CD8-positive, alpha-beta memory T cell (primary cell): ENCODE data around the gene PRELID3B. TPM values are rescaled to one million over a fixed set of nuclear protein-coding genes. Genes with fewer than 3 reads are reported as not detected.

Source experiments
- CTCF ChIA-PET: fragments of 350-600 bp; sonication (Branson Sonifier 250); formaldehyde crosslinking; loops from one replicate; lab custom pipeline; 2021; ENCODE audit warnings: antibody characterized with exemption; lab: Charles Lee
- POLR2A ChIA-PET: fragments of 350-600 bp; sonication (Branson Sonifier 250); formaldehyde crosslinking; loops from one replicate; lab custom pipeline; 2021; ENCODE audit warnings: antibody characterized with exemption; lab: Charles Lee
- DNase-seq, 5 donors: peaks; one replicate each; pipeline versions ENCODE4 v3.0.0 to v3.0.0-alpha.2; 2020 to 2022; ENCODE audit warnings: mixed read lengths in 1 of 5
- H3K27ac ChIP-seq: one replicate; pipeline ENCODE4 v1.7.0; 2013; ENCODE audit warnings: low read depth, mild to moderate bottlenecking, low read length, moderate library complexity
- H3K27me3 ChIP-seq: 2 replicates; pipeline ENCODE4 v1.7.0; 2013; ENCODE audit warnings: low read length, mild to moderate bottlenecking; ENCODE audit not compliant: insufficient read depth, poor library complexity, severe bottlenecking
- H3K36me3 ChIP-seq: 2 replicates; pipeline ENCODE4 v1.7.0; 2013; ENCODE audit warnings: mild to moderate bottlenecking, low read length, moderate library complexity; ENCODE audit not compliant: insufficient read depth
- H3K4me1 ChIP-seq: 2 replicates; pipeline ENCODE4 v1.7.0; 2013; ENCODE audit warnings: mild to moderate bottlenecking, low read length, moderate library complexity; ENCODE audit not compliant: insufficient read depth
- H3K4me3 ChIP-seq: 2 replicates; pipeline ENCODE4 v1.7.0; 2013; ENCODE audit warnings: mild to moderate bottlenecking, low read length
- H3K9me3 ChIP-seq: 2 replicates; pipeline ENCODE4 v1.7.0; 2013; ENCODE audit warnings: mild to moderate bottlenecking, low read length
- H3K27ac Mint-ChIP-seq, 8 donors: one replicate each; pipeline ENCODE4 v1.8.0; 2020 to 2021; ENCODE audit warnings: mixed read lengths in 8 of 8, mild to moderate bottlenecking in 6 of 8, inconsistent platforms in 3 of 8, moderate library complexity in 3 of 8
- H3K27me3 Mint-ChIP-seq, 2 donors: one replicate each; pipeline ENCODE4 v1.8.0; 2020 to 2021; ENCODE audit warnings: mixed read lengths in 2 of 2, mild to moderate bottlenecking in 1 of 2, moderate library complexity in 1 of 2
- H3K36me3 Mint-ChIP-seq, 3 donors: one replicate each; pipeline ENCODE4 v1.8.0; 2020 to 2021; ENCODE audit warnings: mixed read lengths in 3 of 3, inconsistent platforms in 1 of 3, mild to moderate bottlenecking in 1 of 3
- H3K4me1 Mint-ChIP-seq, 3 donors: one replicate each; pipeline ENCODE4 v1.8.0; 2020 to 2021; ENCODE audit warnings: mixed read lengths in 3 of 3, inconsistent platforms in 1 of 3, mild to moderate bottlenecking in 1 of 3
- H3K4me3 Mint-ChIP-seq, 7 donors: one replicate each; pipeline ENCODE4 v1.8.0; 2020 to 2021; ENCODE audit warnings: mixed read lengths in 7 of 7, mild to moderate bottlenecking in 6 of 7, moderate library complexity in 4 of 7, inconsistent platforms in 2 of 7
- H3K9me3 Mint-ChIP-seq, 5 donors: one replicate each; pipeline ENCODE4 v1.8.0; 2020 to 2022; ENCODE audit warnings: mixed read lengths in 5 of 5, mild to moderate bottlenecking in 3 of 5, moderate library complexity in 2 of 5, inconsistent platforms in 1 of 5
- polyA plus RNA-seq: library from polyadenylated mRNA; unstranded; fragments of 300-500 nt; fragmentation: Illumina TruSeq; gene quantifications from one replicate; pipeline ENCODE4 v1.2.3, GENCODE V29; 2021
- total RNA-seq, 2 experiments: library from RNA; stranded (reverse); gene quantifications; one replicate each; pipeline ENCODE4 v1.2.3, GENCODE V29; 2021

PRELID3B gene
- total and polyA plus RNA-seq, 3 experiments from 2014 or later: 33.8 to 141 (median 127) TPM

- H3K27ac Mint-ChIP-seq: peak within 1 kb of the TSS in 3 of 8 donors; percentile 61 to 83 (median 82)
- no peaks in the 10 kb centered on the region for H3K27me3 Mint-ChIP-seq
- no peaks in the 10 kb centered on the region for H3K36me3 ChIP-seq
- peak within 1 kb of the TSS; percentile 54 for H3K27ac ChIP-seq
- no peaks in the 10 kb centered on the region for H3K9me3 Mint-ChIP-seq
- H3K9me3 ChIP-seq: no peaks in the 10 kb centered on the region
- H3K4me3 Mint-ChIP-seq: peak within 1 kb of the TSS; percentile 67 to 90 (median 78)
- peaks cover 32 to 51% (median 37%) of the 10 kb centered on the region in 3 donors for H3K4me1 Mint-ChIP-seq
- ChIA-PET CTCF (no interaction called here), POLR2A (no interaction called here)
- H3K36me3 Mint-ChIP-seq: peaks cover 0 to 2% (median 0%) of the 10 kb centered on the region in 3 donors
- H3K4me1 ChIP-seq: peaks cover 33% of the 10 kb centered on the region
- no peaks in the 10 kb centered on the region for H3K27me3 ChIP-seq
- peak within 1 kb of the TSS; percentile 54 for H3K4me3 ChIP-seq
- DNase-seq: peak; percentile 27 to 61 (median 37)
These were observed 35.5 kb downstream of the PRELID3B start, which contains the start of gene CTSZ for GRCh38 chr20:59006864-59007664. Gene CTSZ (minus strand): TSS chr20:59007254. CDS start chr20:59007128, 126 bp downstream.

- H3K9me3 ChIP-seq: no peaks in the 10 kb centered on the region
- no peaks in the 10 kb centered on the region for H3K27me3 Mint-ChIP-seq
- peak overlapping the region; percentile 67 to 89 (median 78) for H3K4me3 Mint-ChIP-seq
- H3K4me1 Mint-ChIP-seq: peaks cover 29 to 45% (median 32%) of the 10 kb centered on the region in 3 donors
- H3K27ac ChIP-seq: peak overlapping the region; percentile 54
- H3K27me3 ChIP-seq: no peaks in the 10 kb centered on the region
- peak overlapping the region in 1 of 8 donors; percentile 79 for H3K27ac Mint-ChIP-seq
- DNase-seq: peak in 1 of 5 donors; percentile 43
- H3K36me3 Mint-ChIP-seq: peaks cover 0 to 7% (median 0%) of the 10 kb centered on the region in 3 donors
- H3K4me3 ChIP-seq: peak overlapping the region; percentile 54
- H3K36me3 ChIP-seq: no peaks in the 10 kb centered on the region
- ChIA-PET POLR2A (interaction anchor here (1.2 kb wide), 1 partner anchor 117 kb away, joined by 4 read pairs; no protein-coding TSS in a partner anchor), CTCF (interaction anchor here (0.8 kb wide), 1 partner anchor 23 kb away, joined by 3 read pairs; no protein-coding TSS in a partner anchor)
- H3K9me3 Mint-ChIP-seq: no peaks in the 10 kb centered on the region
- peaks cover 33% of the 10 kb centered on the region for H3K4me1 ChIP-seq
These were observed 36.3 kb downstream of the PRELID3B start for GRCh38 chr20:59006167-59006863.

- Mint-ChIP-seq H3K4me1 (peaks cover 28 to 44% (median 30%) of the 10 kb centered on the region in 3 donors), H3K27me3 (no peaks in the 10 kb centered on the region), H3K4me3 (peak overlapping the region; percentile 71 to 80 (median 78)), H3K9me3 (no peaks in the 10 kb centered on the region), H3K36me3 (peaks cover 0 to 7% (median 0%) of the 10 kb centered on the region in 3 donors), H3K27ac (peak overlapping the region in 7 of 8 donors; percentile 14 to 90 (median 80))
- Histone ChIP-seq H3K27me3 (no peaks in the 10 kb centered on the region), H3K36me3 (no peaks in the 10 kb centered on the region), H3K9me3 (no peaks in the 10 kb centered on the region), H3K27ac (no peak overlapping the region), H3K4me3 (peak overlapping the region; percentile 54), H3K4me1 (peaks cover 26% of the 10 kb centered on the region)
- ChIA-PET POLR2A (interaction anchor here (1.2 kb wide), 1 partner anchor 116 kb away, joined by 4 read pairs; no protein-coding TSS in a partner anchor), CTCF (interaction anchor here (0.8 to 1.0 kb wide), 2 partner anchors 23 to 28 kb away, joined by 3 read pairs; no protein-coding TSS in a partner anchor)
- no peak for DNase-seq
These were observed 36.9 kb downstream of the PRELID3B start for GRCh38 chr20:59005523-59006166.

GRCh38 chr20:59004763-59005522 lies 37.6 kb downstream of the PRELID3B start:
- H3K27ac Mint-ChIP-seq: peak overlapping the region; percentile 46 to 90 (median 84)
- peaks cover 28 to 44% (median 30%) of the 10 kb centered on the region in 3 donors for H3K4me1 Mint-ChIP-seq
- peak overlapping the region; percentile 71 to 80 (median 78) for H3K4me3 Mint-ChIP-seq
- Histone ChIP-seq H3K9me3 (no peaks in the 10 kb centered on the region), H3K4me1 (peaks cover 26% of the 10 kb centered on the region), H3K36me3 (no peaks in the 10 kb centered on the region), H3K27ac (no peak overlapping the region), H3K4me3 (peak overlapping the region; percentile 29), H3K27me3 (no peaks in the 10 kb centered on the region)
- H3K27me3 Mint-ChIP-seq: no peaks in the 10 kb centered on the region
- no peaks in the 10 kb centered on the region for H3K9me3 Mint-ChIP-seq
- POLR2A ChIA-PET: interaction anchor here (1.2 kb wide), 1 partner anchor 115 kb away, joined by 4 read pairs; no protein-coding TSS in a partner anchor
- DNase-seq: peak in 4 of 5 donors; percentile 14 to 66 (median 52)
- H3K36me3 Mint-ChIP-seq: peaks cover 0 to 9% (median 0%) of the 10 kb centered on the region in 3 donors
- CTCF ChIA-PET: interaction anchor here (0.7 to 1.0 kb wide), 2 partner anchors 11 to 29 kb away, joined by 3 read pairs; no protein-coding TSS in a partner anchor

- CTCF ChIA-PET: interaction anchor here (0.7 kb wide), 1 partner anchor 10 kb away, joined by 3 read pairs; no protein-coding TSS in a partner anchor
- no peak overlapping the region for H3K27ac ChIP-seq
- peaks cover 26% of the 10 kb centered on the region for H3K4me1 ChIP-seq
- Mint-ChIP-seq H3K27ac (peak overlapping the region; percentile 46 to 90 (median 84)), H3K36me3 (peaks cover 0 to 9% (median 0%) of the 10 kb centered on the region in 3 donors), H3K4me1 (peaks cover 28 to 44% (median 30%) of the 10 kb centered on the region in 3 donors), H3K4me3 (peak overlapping the region in 6 of 7 donors; percentile 71 to 80 (median 78)), H3K9me3 (no peaks in the 10 kb centered on the region), H3K27me3 (no peaks in the 10 kb centered on the region)
- no peaks in the 10 kb centered on the region for H3K9me3 ChIP-seq
- DNase-seq: peak; percentile 30 to 63 (median 49)
- POLR2A ChIA-PET: no interaction called here
- no peak overlapping the region for H3K4me3 ChIP-seq
- no peaks in the 10 kb centered on the region for H3K36me3 ChIP-seq
- H3K27me3 ChIP-seq: no peaks in the 10 kb centered on the region
These were observed 38.2 kb downstream of the PRELID3B start for GRCh38 chr20:59004493-59004762.

GRCh38 chr20:59003836-59004492 lies 38.6 kb downstream of the PRELID3B start:
- H3K27ac Mint-ChIP-seq: peak overlapping the region; percentile 48 to 92 (median 80)
- no peak overlapping the region for H3K4me3 ChIP-seq
- peaks cover 26% of the 10 kb centered on the region for H3K4me1 ChIP-seq
- H3K27me3 ChIP-seq: no peaks in the 10 kb centered on the region
- no peaks in the 10 kb centered on the region for H3K27me3 Mint-ChIP-seq
- H3K27ac ChIP-seq: no peak overlapping the region
- peak in 1 of 5 donors; percentile 26 for DNase-seq
- H3K36me3 ChIP-seq: no peaks in the 10 kb centered on the region
- CTCF ChIA-PET: interaction anchor here (0.7 kb wide), 1 partner anchor 10 kb away, joined by 3 read pairs; no protein-coding TSS in a partner anchor
- POLR2A ChIA-PET: no interaction called here
- no peaks in the 10 kb centered on the region for H3K9me3 ChIP-seq
- H3K4me1 Mint-ChIP-seq: peaks cover 28 to 44% (median 30%) of the 10 kb centered on the region in 3 donors
- H3K4me3 Mint-ChIP-seq: peak overlapping the region in 4 of 7 donors; percentile 23 to 71 (median 60)
- peaks cover 0 to 9% (median 0%) of the 10 kb centered on the region in 3 donors for H3K36me3 Mint-ChIP-seq
- no peaks in the 10 kb centered on the region for H3K9me3 Mint-ChIP-seq
